Neural cell (in vitro differentiated cells): ENCODE data around the gene CAPN10.

ENCODE experiments used
- CTCF ChIP-seq: fragments of 450-650 bp; IDR thresholded peaks from 2 replicates; pipeline ENCODE4 v1.5.1; 2014; ENCODE audit warnings: antibody characterized with exemption, mild to moderate bottlenecking, moderate library complexity; ENCODE audit not compliant: poor library complexity, severe bottlenecking
- EP300 ChIP-seq: fragments of 450-650 bp; conservative IDR thresholded peaks from 2 replicates; pipeline ENCODE4 v1.6.1; 2014; ENCODE audit warnings: antibody characterized with exemption, mild to moderate bottlenecking, moderate library complexity; ENCODE audit not compliant: poor library complexity, severe bottlenecking
- POLR2AphosphoS5 ChIP-seq: IDR thresholded peaks from 2 replicates; pipeline ENCODE4 v1.6.1; 2012
- RAD21 ChIP-seq: fragments of 450-650 bp; conservative IDR thresholded peaks from 2 replicates; pipeline ENCODE4 v1.6.1; 2014; ENCODE audit warnings: antibody characterized with exemption, mild to moderate bottlenecking, moderate library complexity
- SMC3 ChIP-seq: fragments of 450-650 bp; conservative IDR thresholded peaks from 2 replicates; pipeline ENCODE4 v1.6.1; 2014; ENCODE audit warnings: antibody characterized with exemption, mild to moderate bottlenecking, moderate library complexity; ENCODE audit not compliant: poor library complexity
- TAF1 ChIP-seq: IDR thresholded peaks from 2 replicates; pipeline ENCODE4 v1.6.1; 2012; ENCODE audit warnings: low read depth

GRCh38 chr2:240618776-240619175, 32.2 kb downstream of the CAPN10 start:
- no peak for TF ChIP-seq TAF1
- TF ChIP-seq CTCF, result no peak
- TF ChIP-seq RAD21, result no peak
- TF ChIP-seq EP300, result no peak
- no peak for TF ChIP-seq POLR2AphosphoS5
- TF ChIP-seq SMC3, result no peak
